Ureter (tissue), 1 donor: ENCODE measurements around the gene MYO18A. TPM values are rescaled to one million over a fixed set of nuclear protein-coding genes. Genes with fewer than 3 reads are reported as not detected.
A peak's percentile ranks its signal among the peaks of the same experiment; 100 is the strongest.
"Not testable (repeated sequence)": the region's sequence is repeated elsewhere in the genome, so short reads cannot be mapped to it uniquely, and the experiment has no call there.

Experiments used
- DNase-seq: peaks from one replicate; pipeline ENCODE4 v3.0.0-alpha.2; 2020; ENCODE audit warnings: low spot score
- total RNA-seq: library from RNA; stranded (reverse); gene quantifications from one replicate; pipeline ENCODE4 v1.2.4, GENCODE V29; 2023
- donor health status: DM: yes; HTN: yes; CAD: no.

MYO18A gene
- 74.5 TPM for total RNA-seq

GRCh38 chr17:29180034-29180787 is at the start of gene MYO18A:
MYO18A (minus strand) TSS chr17:29180398; CDS start chr17:29166940, 13,458 bp downstream.
- peak; percentile 80 for DNase-seq

GRCh38 chr17:29225396-29225795 is 45.2 kb upstream of the MYO18A start:
- DNase-seq, result no peak

GRCh38 chr17:29221338-29221737 is 41.1 kb upstream of the MYO18A start:
- not testable (repeated sequence) for DNase-seq

GRCh38 chr17:29219378-29220047 is 39.3 kb upstream of the MYO18A start:
- peak; percentile 78 for DNase-seq

- no peak for DNase-seq
These were observed 36.7 kb upstream of the MYO18A start for GRCh38 chr17:29216856-29217255.

GRCh38 chr17:29216181-29216580 is 36.0 kb upstream of the MYO18A start:
- no peak for DNase-seq

GRCh38 chr17:29215717-29216116 is 35.5 kb upstream of the MYO18A start:
- no peak for DNase-seq

GRCh38 chr17:29215174-29215573 is 35.0 kb upstream of the MYO18A start:
- no peak for DNase-seq

GRCh38 chr17:29214215-29215146 is 34.3 kb upstream of the MYO18A start:
- DNase-seq, result no peak

GRCh38 chr17:29212681-29213121 is 32.5 kb upstream of the MYO18A start:
- DNase-seq, result no peak

- DNase-seq, result no peak
These were observed 32.0 kb upstream of the MYO18A start for GRCh38 chr17:29212094-29212631.

- no peak for DNase-seq
These were observed 30.7 kb upstream of the MYO18A start for GRCh38 chr17:29210879-29211278.

- DNase-seq, result no peak
These were observed 28.9 kb upstream of the MYO18A start for GRCh38 chr17:29209073-29209472.

- no peak for DNase-seq
These were observed 27.8 kb upstream of the MYO18A start for GRCh38 chr17:29207975-29208374.

- DNase-seq, result no peak
These were observed 24.8 kb upstream of the MYO18A start for GRCh38 chr17:29205047-29205446.

- DNase-seq, result not testable (repeated sequence)
These were observed 24.0 kb upstream of the MYO18A start for GRCh38 chr17:29204068-29204804.

GRCh38 chr17:29197516-29198272 is 17.5 kb upstream of the MYO18A start:
- DNase-seq, result no peak

GRCh38 chr17:29196769-29197515 is 16.7 kb upstream of the MYO18A start:
- DNase-seq, result no peak

- DNase-seq, result no peak
These were observed 15.4 kb upstream of the MYO18A start for GRCh38 chr17:29195465-29196081.
